DMS79 (cell line): ENCODE measurements around the gene CHD2.
"Not testable (repeated sequence)": the region's sequence is repeated elsewhere in the genome, so short reads cannot be mapped to it uniquely, and the experiment has no call there.

Experiments
- DNase-seq: peaks from one replicate; lab custom pipeline; 2025; lab: John Stamatoyannopoulos, UW

The CHD2 gene

GRCh38 chr15:92906563-92907081 lies 6.5 kb downstream of the CHD2 start:
- DNase-seq, result no peak

- no peak for DNase-seq
Observed at GRCh38 chr15:92907229-92907628, 7.1 kb downstream of the CHD2 start.

- no peak for DNase-seq
Observed at GRCh38 chr15:92907896-92908712, 8.0 kb downstream of the CHD2 start.

GRCh38 chr15:92908713-92909057 lies 8.6 kb downstream of the CHD2 start:
- DNase-seq, result no peak

- DNase-seq, result no peak
Observed at GRCh38 chr15:92909136-92909781, 9.1 kb downstream of the CHD2 start.

GRCh38 chr15:92910451-92910850 lies 10.3 kb downstream of the CHD2 start:
- DNase-seq, result no peak

- DNase-seq, result no peak
Observed at GRCh38 chr15:92914103-92914499, 14.0 kb downstream of the CHD2 start.

GRCh38 chr15:92914768-92915221 lies 14.7 kb downstream of the CHD2 start:
- DNase-seq, result no peak

GRCh38 chr15:92915766-92916435 lies 15.8 kb downstream of the CHD2 start:
- no peak for DNase-seq

- peak; percentile 69 for DNase-seq
Observed at GRCh38 chr15:92917598-92918407, 17.7 kb downstream of the CHD2 start.

- DNase-seq, result not testable (repeated sequence)
Observed at GRCh38 chr15:92918881-92919280, 18.8 kb downstream of the CHD2 start.

- DNase-seq, result no peak
Observed at GRCh38 chr15:92920595-92921161, 20.6 kb downstream of the CHD2 start.

GRCh38 chr15:92921215-92922131 lies 21.3 kb downstream of the CHD2 start:
- DNase-seq, result no peak

GRCh38 chr15:92922418-92923002 lies 22.4 kb downstream of the CHD2 start:
- no peak for DNase-seq

- DNase-seq, result no peak
Observed at GRCh38 chr15:92924216-92924615, 24.1 kb downstream of the CHD2 start.

- DNase-seq, result no peak
Observed at GRCh38 chr15:92925454-92925853, 25.3 kb downstream of the CHD2 start.

GRCh38 chr15:92928225-92928750 lies 28.2 kb downstream of the CHD2 start:
- DNase-seq, result no peak

GRCh38 chr15:92929002-92929401 lies 28.9 kb downstream of the CHD2 start:
- DNase-seq, result no peak

GRCh38 chr15:92930054-92930621 lies 30.0 kb downstream of the CHD2 start:
- peak; percentile 55 for DNase-seq
